PFSK-1 (cell line): Measurements from ENCODE around the gene KIF26A.

ENCODE experiments used
- POLR2AphosphoS5 ChIP-seq: IDR thresholded peaks from 2 replicates; pipeline ENCODE4 v1.6.1; 2012; ENCODE audit warnings: low read depth, mild to moderate bottlenecking, control low read depth, low read length, moderate library complexity
- REST ChIP-seq, 2 experiments: IDR thresholded peaks; 2 replicates each; pipeline versions ENCODE4 v1.6.1 to v1.8.0; 2011 to 2012; ENCODE audit warnings: low read depth in 2 of 2, low read length in 2 of 2, control low read depth in 1 of 2, inconsistent platforms in 1 of 2, mild to moderate bottlenecking in 1 of 2, moderate library complexity in 1 of 2; ENCODE audit not compliant: insufficient read depth in 1 of 2
- SIN3A ChIP-seq: IDR thresholded peaks from 2 replicates; pipeline ENCODE4 v1.6.1; 2012; ENCODE audit warnings: mild to moderate bottlenecking, low read length, moderate library complexity, borderline replicate concordance; ENCODE audit not compliant: insufficient read depth
- TAF1 ChIP-seq: IDR thresholded peaks from 2 replicates; pipeline ENCODE4 v1.6.1; 2012; ENCODE audit warnings: low read length, control low read depth, borderline replicate concordance; ENCODE audit not compliant: insufficient read depth

- no peak for TF ChIP-seq TAF1
- TF ChIP-seq POLR2AphosphoS5: no peak
- no peak for TF ChIP-seq REST (IDR thresholded peaks at IDR 0.05; ENCODE audit: insufficient read depth in 1 of 2, low read depth in 2 of 2, low read length in 2 of 2)
- no peak for TF ChIP-seq SIN3A
Observed at GRCh38 chr14:104175041-104175440, 36.7 kb downstream of the KIF26A start.
